ENCODE measurements around the gene PRICKLE2.

PRICKLE2 gene

DNA sequence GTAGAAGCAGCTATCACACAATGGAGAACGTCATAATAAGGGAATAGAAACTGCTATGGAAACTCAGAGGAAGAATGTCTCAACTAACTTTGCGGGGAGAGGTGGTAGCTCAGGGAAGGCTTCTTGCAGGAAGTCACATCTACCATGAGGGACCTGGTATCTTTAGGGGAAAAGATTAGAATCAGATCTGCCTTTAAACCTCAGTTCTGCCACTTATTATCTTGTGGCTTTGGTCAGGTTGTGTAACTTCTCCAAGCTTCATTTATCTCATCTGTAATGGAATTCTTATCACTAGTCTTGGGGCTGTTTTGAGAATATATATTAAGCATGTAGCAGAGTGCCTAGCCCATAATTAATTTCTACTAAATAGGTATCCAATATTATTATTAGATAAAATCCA, 46.4 kb upstream of the PRICKLE2 start:
- Histone ChIP-seq H3K4me1 (ENCODE audit: low read length) (no peaks in the 10 kb centered on the region), H3K4me2 (ENCODE audit: low read depth, low read length) (no peak overlapping the region), H3K4me3 (ENCODE audit: low read length) (no peak overlapping the region), H2AFZ (ENCODE audit: low read length) (no peak overlapping the region), H3F3A (ENCODE audit: insufficient read depth, low read length) (no peaks in the 10 kb centered on the region), H3K27ac (ENCODE audit: low read length) (no peak overlapping the region), H3K79me2 (ENCODE audit: low read length) (no peaks in the 10 kb centered on the region), H4K20me1 (ENCODE audit: insufficient read depth, low read length) (no peaks in the 10 kb centered on the region), H3K27me3 (replicated peaks; ENCODE audit: insufficient read depth, low read length) (no peaks in the 10 kb centered on the region), H3K36me3 (replicated peaks; ENCODE audit: insufficient read depth, low read length) (no peaks in the 10 kb centered on the region), H3K9me2 (replicated peaks; ENCODE audit: insufficient read depth, low read length) (no peaks in the 10 kb centered on the region), H3K9ac (ENCODE audit: low read length) (no peak overlapping the region), H3K9me3 (replicated peaks; ENCODE audit: insufficient read depth, low read length) (no peaks in the 10 kb centered on the region)
- no peak for DNase-seq
- no peak for TF ChIP-seq EZH2 (optimal IDR thresholded peaks at IDR 0.05; ENCODE audit: low read depth, low read length)
- no peak for TF ChIP-seq EZH2phosphoT487 (IDR thresholded peaks at IDR 0.05; ENCODE audit: low read length)
- TF ChIP-seq, protein P1, sequence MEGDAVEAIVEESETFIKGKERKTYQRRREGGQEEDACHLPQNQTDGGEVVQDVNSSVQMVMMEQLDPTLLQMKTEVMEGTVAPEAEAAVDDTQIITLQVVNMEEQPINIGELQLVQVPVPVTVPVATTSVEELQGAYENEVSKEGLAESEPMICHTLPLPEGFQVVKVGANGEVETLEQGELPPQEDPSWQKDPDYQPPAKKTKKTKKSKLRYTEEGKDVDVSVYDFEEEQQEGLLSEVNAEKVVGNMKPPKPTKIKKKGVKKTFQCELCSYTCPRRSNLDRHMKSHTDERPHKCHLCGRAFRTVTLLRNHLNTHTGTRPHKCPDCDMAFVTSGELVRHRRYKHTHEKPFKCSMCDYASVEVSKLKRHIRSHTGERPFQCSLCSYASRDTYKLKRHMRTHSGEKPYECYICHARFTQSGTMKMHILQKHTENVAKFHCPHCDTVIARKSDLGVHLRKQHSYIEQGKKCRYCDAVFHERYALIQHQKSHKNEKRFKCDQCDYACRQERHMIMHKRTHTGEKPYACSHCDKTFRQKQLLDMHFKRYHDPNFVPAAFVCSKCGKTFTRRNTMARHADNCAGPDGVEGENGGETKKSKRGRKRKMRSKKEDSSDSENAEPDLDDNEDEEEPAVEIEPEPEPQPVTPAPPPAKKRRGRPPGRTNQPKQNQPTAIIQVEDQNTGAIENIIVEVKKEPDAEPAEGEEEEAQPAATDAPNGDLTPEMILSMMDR (IDR thresholded peaks at IDR 0.05; ENCODE audit: low read length), result no peak

DNA sequence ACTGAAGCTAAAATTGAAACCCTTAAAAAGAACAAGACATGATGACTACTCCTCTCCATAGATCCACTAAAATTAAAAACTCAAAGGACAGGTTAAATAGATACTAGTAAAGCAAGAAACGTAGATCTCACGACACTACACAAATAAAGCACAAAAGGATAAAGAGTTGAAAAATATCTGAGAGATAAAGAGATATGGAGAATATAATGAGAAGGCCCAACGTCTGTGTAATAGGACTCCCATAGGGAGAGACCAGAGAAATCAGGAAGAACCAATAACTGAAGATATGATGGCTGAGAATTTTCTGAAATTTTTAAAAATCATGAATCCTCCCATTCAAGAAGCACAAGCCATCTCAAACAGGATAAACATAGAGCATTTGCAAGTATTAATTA, 45.6 kb upstream of the PRICKLE2 start:
- H3K36me3 ChIP-seq (replicated peaks; ENCODE audit: insufficient read depth, low read length), result no peaks in the 10 kb centered on the region
- H3K27me3 ChIP-seq (replicated peaks; ENCODE audit: insufficient read depth, low read length), result no peaks in the 10 kb centered on the region
- H3K79me2 ChIP-seq (ENCODE audit: low read length), result no peaks in the 10 kb centered on the region
- no peak overlapping the region for H3K4me3 ChIP-seq (ENCODE audit: low read length)
- H4K20me1 ChIP-seq (ENCODE audit: insufficient read depth, low read length), result no peaks in the 10 kb centered on the region
- no peaks in the 10 kb centered on the region for H3K4me1 ChIP-seq (ENCODE audit: low read length)
- TF ChIP-seq, protein P1 (IDR thresholded peaks at IDR 0.05; ENCODE audit: low read length), result no peak
- TF ChIP-seq EZH2phosphoT487 (IDR thresholded peaks at IDR 0.05; ENCODE audit: low read length), result no peak
- TF ChIP-seq EZH2 (optimal IDR thresholded peaks at IDR 0.05; ENCODE audit: low read depth, low read length), result no peak
- no peaks in the 10 kb centered on the region for H3F3A ChIP-seq (ENCODE audit: insufficient read depth, low read length)
- no peak for DNase-seq
- H3K4me2 ChIP-seq (ENCODE audit: low read depth, low read length), result no peak overlapping the region
- H2AFZ ChIP-seq (ENCODE audit: low read length), result no peak overlapping the region
- no peak overlapping the region for H3K9ac ChIP-seq (ENCODE audit: low read length)
- H3K9me2 ChIP-seq (replicated peaks; ENCODE audit: insufficient read depth, low read length), result no peaks in the 10 kb centered on the region
- no peaks in the 10 kb centered on the region for H3K9me3 ChIP-seq (replicated peaks; ENCODE audit: insufficient read depth, low read length)
- no peak overlapping the region for H3K27ac ChIP-seq (ENCODE audit: low read length)

DNA sequence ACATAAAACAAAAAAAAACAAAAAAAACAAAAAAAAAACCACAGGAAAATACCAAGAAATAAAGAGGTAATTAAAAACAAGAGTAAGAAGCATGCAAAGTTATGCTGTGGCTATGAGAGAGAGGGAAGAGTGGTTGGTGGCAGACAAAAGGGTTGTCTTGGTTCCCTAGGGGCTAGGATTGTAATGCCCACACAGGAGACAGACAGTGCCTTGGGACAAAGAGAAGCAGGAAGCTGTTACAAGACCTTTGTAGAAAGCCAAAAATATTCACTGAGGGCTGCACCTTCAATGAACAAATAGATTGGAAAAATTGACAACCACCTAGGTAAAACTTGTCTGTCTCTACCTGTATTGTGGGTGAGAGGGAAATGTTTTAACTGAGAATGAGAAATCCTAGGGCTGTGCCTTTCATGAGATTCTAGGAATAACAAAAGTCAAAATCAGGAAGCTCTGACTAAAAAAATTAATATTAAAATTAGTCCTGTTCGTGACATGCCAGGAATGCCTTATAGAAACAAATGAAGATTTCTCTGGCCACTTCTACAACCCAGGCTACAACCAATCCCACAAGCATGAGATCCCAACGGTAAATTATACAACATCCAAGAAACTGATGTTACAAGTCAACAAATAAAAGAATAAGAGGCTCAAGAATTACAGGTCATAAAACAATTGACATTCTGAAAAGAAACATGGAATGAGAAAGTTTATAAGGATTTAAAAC, 45.0 kb upstream of the PRICKLE2 start:
- Histone ChIP-seq H2AFZ (ENCODE audit: low read length) (no peak overlapping the region), H3K9me2 (replicated peaks; ENCODE audit: insufficient read depth, low read length) (no peaks in the 10 kb centered on the region), H3K27me3 (replicated peaks; ENCODE audit: insufficient read depth, low read length) (no peaks in the 10 kb centered on the region), H3K79me2 (ENCODE audit: low read length) (no peaks in the 10 kb centered on the region), H4K20me1 (ENCODE audit: insufficient read depth, low read length) (no peaks in the 10 kb centered on the region), H3K4me3 (ENCODE audit: low read length) (no peak overlapping the region), H3K27ac (ENCODE audit: low read length) (no peak overlapping the region), H3K4me1 (ENCODE audit: low read length) (no peaks in the 10 kb centered on the region), H3K4me2 (ENCODE audit: low read depth, low read length) (no peak overlapping the region), H3K9ac (ENCODE audit: low read length) (no peak overlapping the region), H3K9me3 (replicated peaks; ENCODE audit: insufficient read depth, low read length) (no peaks in the 10 kb centered on the region), H3K36me3 (replicated peaks; ENCODE audit: insufficient read depth, low read length) (no peaks in the 10 kb centered on the region), H3F3A (ENCODE audit: insufficient read depth, low read length) (no peaks in the 10 kb centered on the region)
- no peak for DNase-seq
- TF ChIP-seq, protein P1 (IDR thresholded peaks at IDR 0.05; ENCODE audit: low read length), result no peak
- TF ChIP-seq EZH2phosphoT487 (IDR thresholded peaks at IDR 0.05; ENCODE audit: low read length), result no peak
- no peak for TF ChIP-seq EZH2 (optimal IDR thresholded peaks at IDR 0.05; ENCODE audit: low read depth, low read length)

Measured in MM.1S (cell line).